Gastrocnemius medialis (tissue), 4 donors: ENCODE results near the gene EXO1.

Source experiments
- POLR2A ChIP-seq, 2 donors: fragments of 450-650 bp; IDR thresholded peaks; one replicate each; pipeline ENCODE4 v1.6.1; 2017; ENCODE audit warnings: antibody characterized with exemption in 2 of 2, mild to moderate bottlenecking in 2 of 2, moderate library complexity in 2 of 2
- TF ChIP-seq, protein P1 (sequence below), 5 experiments: fragments of 450-650 bp in 3 of 5; fragments of 200-600 bp in 2 of 5; sonication (generic) in 2 of 5; IDR thresholded peaks in 4 of 5; conservative IDR thresholded peaks in 1 of 5; 1 replicate in 4 of 5; 2 replicates in 1 of 5; pipeline ENCODE4 v1.5.1; 2016 to 2019; ENCODE audit warnings: antibody characterized with exemption in 5 of 5, mild to moderate bottlenecking in 3 of 5, moderate library complexity in 3 of 5

DNA sequence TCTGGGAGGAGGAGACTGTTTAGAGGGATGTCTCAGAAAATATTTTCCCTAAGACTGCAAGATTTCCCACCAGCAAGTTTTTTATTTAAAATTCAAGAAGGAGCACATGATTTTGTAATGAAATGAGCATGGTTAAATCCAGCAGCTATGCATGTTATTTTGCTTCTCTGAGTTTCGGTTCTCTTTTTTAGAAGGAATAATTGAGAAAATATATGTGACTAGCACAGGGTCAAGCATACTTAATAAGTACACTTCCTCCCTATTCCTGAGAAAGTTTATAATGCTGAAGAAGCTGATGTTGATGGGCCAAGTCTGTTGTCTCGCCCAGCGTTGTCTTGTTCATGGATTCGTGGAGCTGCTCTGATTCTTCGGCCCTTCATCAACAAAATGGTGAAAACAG lies 51.2 kb downstream of the EXO1 start:
- no peak for TF ChIP-seq POLR2A (IDR thresholded peaks at IDR 0.05)
- TF ChIP-seq, protein P1, sequence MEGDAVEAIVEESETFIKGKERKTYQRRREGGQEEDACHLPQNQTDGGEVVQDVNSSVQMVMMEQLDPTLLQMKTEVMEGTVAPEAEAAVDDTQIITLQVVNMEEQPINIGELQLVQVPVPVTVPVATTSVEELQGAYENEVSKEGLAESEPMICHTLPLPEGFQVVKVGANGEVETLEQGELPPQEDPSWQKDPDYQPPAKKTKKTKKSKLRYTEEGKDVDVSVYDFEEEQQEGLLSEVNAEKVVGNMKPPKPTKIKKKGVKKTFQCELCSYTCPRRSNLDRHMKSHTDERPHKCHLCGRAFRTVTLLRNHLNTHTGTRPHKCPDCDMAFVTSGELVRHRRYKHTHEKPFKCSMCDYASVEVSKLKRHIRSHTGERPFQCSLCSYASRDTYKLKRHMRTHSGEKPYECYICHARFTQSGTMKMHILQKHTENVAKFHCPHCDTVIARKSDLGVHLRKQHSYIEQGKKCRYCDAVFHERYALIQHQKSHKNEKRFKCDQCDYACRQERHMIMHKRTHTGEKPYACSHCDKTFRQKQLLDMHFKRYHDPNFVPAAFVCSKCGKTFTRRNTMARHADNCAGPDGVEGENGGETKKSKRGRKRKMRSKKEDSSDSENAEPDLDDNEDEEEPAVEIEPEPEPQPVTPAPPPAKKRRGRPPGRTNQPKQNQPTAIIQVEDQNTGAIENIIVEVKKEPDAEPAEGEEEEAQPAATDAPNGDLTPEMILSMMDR (IDR thresholded peaks at IDR 0.05 in 4 of 5, conservative IDR thresholded peaks at IDR 0.05 in 1 of 5) = no peak
